DND-41 (cell line): ENCODE results near the gene KCNMA1.

Experiments used
- ATAC-seq: fragments of 200-7000 bp; cut with Tn5 transposase; 3 replicates; pipeline ENCODE4 v1.9.1; 2021; ENCODE audit warnings: low read depth; ENCODE audit not compliant: insufficient read depth
- DNase-seq: peaks from one replicate; pipeline ENCODE4 v3.0.0-alpha.2; 2020
- H2AFZ ChIP-seq: 2 replicates; pipeline ENCODE4 v1.6.0; 2012; ENCODE audit warnings: low read depth, low read length
- H3K27ac ChIP-seq: 2 replicates; pipeline ENCODE4 v1.5.1; 2012; ENCODE audit warnings: low read length, inconsistent platforms
- H3K27me3 ChIP-seq: fragments of 200-600 bp; sonication (generic); 2 replicates; pipeline ENCODE4 v1.6.0; 2012; ENCODE audit warnings: low read length, mild to moderate bottlenecking, inconsistent platforms; ENCODE audit not compliant: insufficient read depth, poor library complexity
- H3K36me3 ChIP-seq: 2 replicates; pipeline ENCODE4 v1.5.1; 2012; ENCODE audit warnings: low read length, inconsistent platforms; ENCODE audit not compliant: insufficient read depth
- H3K4me1 ChIP-seq: 2 replicates; pipeline ENCODE4 v1.5.1; 2012; ENCODE audit warnings: mild to moderate bottlenecking, low read length; ENCODE audit not compliant: insufficient read depth
- H3K4me2 ChIP-seq: 2 replicates; pipeline ENCODE4 v1.6.0; 2012; ENCODE audit warnings: mild to moderate bottlenecking, moderate library complexity, low read length, inconsistent platforms; ENCODE audit not compliant: insufficient read depth
- H3K4me3 ChIP-seq, 2 experiments: fragments of 200-600 bp in 1 of 2; shearing (Covaris generic) in 1 of 2; 2 replicates each; pipeline ENCODE4 v1.5.1; 2012 to 2016; ENCODE audit warnings: inconsistent platforms in 2 of 2, low read length in 2 of 2, mild to moderate bottlenecking in 2 of 2, low read depth in 1 of 2, moderate library complexity in 1 of 2
- H3K79me2 ChIP-seq: 2 replicates; pipeline ENCODE4 v1.6.0; 2012; ENCODE audit warnings: low read length, inconsistent platforms; ENCODE audit not compliant: insufficient read depth
- H3K9ac ChIP-seq: 2 replicates; pipeline ENCODE4 v1.6.0; 2012; ENCODE audit warnings: low read depth, mild to moderate bottlenecking, inconsistent platforms, low read length, moderate library complexity
- H3K9me3 ChIP-seq: 2 replicates; pipeline ENCODE4 v1.5.1; 2012; ENCODE audit warnings: low read length, moderate library complexity, mild to moderate bottlenecking, inconsistent platforms; ENCODE audit not compliant: insufficient read depth, severe bottlenecking
- H4K20me1 ChIP-seq: 2 replicates; pipeline ENCODE4 v1.6.0; 2012; ENCODE audit warnings: low read length; ENCODE audit not compliant: insufficient read depth
- EZH2 ChIP-seq: IDR thresholded peaks from 3 replicates; pipeline ENCODE4 v1.6.1; 2012; ENCODE audit warnings: borderline replicate concordance, low read depth, mild to moderate bottlenecking, moderate library complexity, low read length, inconsistent platforms; ENCODE audit not compliant: severe bottlenecking
- TF ChIP-seq, protein P1 (sequence below): IDR thresholded peaks from 2 replicates; pipeline ENCODE4 v1.5.1; 2012; ENCODE audit warnings: borderline replicate concordance, low read length, moderate library complexity, mild to moderate bottlenecking; ENCODE audit not compliant: poor library complexity, severe bottlenecking; ENCODE audit errors: extremely low read depth

Gene KCNMA1

DNA sequence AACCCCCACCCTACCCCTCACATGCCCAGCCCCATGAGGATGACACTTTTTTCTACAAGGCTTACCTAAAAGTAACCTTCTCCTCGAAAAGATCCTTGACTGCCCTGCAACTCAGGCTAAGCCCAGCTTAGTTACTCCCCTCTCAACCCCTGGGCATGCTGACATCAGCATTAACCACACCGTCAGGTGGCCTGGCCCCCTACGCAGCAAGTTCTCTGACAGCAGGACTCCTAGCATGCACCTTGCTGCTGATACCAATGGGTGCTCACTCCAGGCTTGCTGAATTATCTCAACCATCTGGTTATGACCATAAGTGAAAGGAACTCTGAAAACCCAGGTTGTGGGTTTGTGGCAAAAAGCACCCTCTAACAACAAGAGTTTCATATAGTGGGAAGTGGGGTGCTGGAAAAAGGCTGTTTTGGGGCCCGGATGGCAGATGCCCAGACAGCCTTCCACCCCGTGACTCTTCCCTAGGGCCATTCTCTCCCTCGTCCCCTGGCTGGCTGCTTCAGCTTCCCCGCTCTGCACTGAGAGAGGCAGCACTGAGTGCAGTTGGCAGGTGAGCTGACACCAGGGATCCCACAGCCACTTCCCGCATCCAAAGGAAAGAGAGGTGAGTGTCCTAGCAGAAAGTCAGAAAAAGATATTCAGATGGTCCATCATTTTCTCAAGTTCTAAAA lies 518.9 kb downstream of the KCNMA1 start:
- Histone ChIP-seq H3K9me3 (no peaks in the 10 kb centered on the region), H3K36me3 (no peaks in the 10 kb centered on the region), H3K4me3 (no peak overlapping the region), H4K20me1 (no peaks in the 10 kb centered on the region), H3K4me1 (no peaks in the 10 kb centered on the region), H3K27ac (no peak overlapping the region), H3K27me3 (peaks cover 16% of the 10 kb centered on the region), H3K79me2 (no peaks in the 10 kb centered on the region), H3K4me2 (no peak overlapping the region), H3K9ac (no peak overlapping the region), H2AFZ (no peak overlapping the region)
- no peak for ATAC-seq
- no peak for TF ChIP-seq EZH2
- TF ChIP-seq, protein P1, sequence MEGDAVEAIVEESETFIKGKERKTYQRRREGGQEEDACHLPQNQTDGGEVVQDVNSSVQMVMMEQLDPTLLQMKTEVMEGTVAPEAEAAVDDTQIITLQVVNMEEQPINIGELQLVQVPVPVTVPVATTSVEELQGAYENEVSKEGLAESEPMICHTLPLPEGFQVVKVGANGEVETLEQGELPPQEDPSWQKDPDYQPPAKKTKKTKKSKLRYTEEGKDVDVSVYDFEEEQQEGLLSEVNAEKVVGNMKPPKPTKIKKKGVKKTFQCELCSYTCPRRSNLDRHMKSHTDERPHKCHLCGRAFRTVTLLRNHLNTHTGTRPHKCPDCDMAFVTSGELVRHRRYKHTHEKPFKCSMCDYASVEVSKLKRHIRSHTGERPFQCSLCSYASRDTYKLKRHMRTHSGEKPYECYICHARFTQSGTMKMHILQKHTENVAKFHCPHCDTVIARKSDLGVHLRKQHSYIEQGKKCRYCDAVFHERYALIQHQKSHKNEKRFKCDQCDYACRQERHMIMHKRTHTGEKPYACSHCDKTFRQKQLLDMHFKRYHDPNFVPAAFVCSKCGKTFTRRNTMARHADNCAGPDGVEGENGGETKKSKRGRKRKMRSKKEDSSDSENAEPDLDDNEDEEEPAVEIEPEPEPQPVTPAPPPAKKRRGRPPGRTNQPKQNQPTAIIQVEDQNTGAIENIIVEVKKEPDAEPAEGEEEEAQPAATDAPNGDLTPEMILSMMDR, result no peak
- DNase-seq, result no peak

DNA sequence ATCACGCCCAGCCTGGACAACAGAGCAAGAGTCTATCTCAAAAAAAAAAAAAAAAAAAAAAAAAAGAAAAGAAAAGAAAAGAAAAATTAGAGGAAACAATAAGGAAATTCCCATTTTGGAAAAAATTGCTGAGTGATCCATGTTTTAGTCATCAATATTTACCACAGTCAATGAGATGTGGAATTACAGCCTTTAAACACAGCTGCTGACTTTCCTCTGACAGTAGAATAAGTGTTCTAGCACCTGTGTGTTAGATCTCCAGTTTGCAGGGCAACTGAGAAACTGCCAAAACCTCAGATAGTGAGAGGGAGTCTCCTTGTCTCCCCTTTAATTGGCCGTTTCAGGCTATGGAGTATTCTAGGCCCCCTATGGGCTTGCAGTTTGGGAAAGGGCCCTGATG lies 520.1 kb downstream of the KCNMA1 start:
- Histone ChIP-seq H3K9me3 (no peaks in the 10 kb centered on the region), H4K20me1 (no peaks in the 10 kb centered on the region), H3K36me3 (no peaks in the 10 kb centered on the region), H3K4me3 (no peak overlapping the region), H3K79me2 (no peaks in the 10 kb centered on the region), H3K4me1 (no peaks in the 10 kb centered on the region), H3K27ac (no peak overlapping the region), H2AFZ (no peak overlapping the region), H3K27me3 (peaks cover 17% of the 10 kb centered on the region), H3K9ac (no peak overlapping the region), H3K4me2 (no peak overlapping the region)
- TF ChIP-seq EZH2, result no peak
- TF ChIP-seq, protein P1, result no peak
- ATAC-seq (no peak), DNase-seq (no peak)

DNA sequence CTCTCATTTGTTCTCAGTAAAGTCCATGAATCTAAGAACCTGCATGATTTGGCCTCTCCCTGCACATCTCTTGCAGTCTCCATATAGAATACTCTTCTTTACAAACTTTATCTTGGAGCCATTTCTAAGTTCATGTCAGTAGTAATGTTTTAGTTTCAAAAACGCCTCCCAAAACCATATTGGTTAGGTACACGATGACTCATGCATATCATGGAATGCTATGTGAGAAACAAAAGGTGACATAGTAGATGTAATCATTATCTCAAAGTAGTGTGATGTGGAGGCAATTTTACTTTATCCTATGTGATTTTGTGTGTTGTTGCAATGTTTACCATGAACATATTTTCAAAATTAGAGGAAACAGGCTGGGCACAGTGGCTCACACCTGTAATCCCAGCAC lies 520.7 kb downstream of the KCNMA1 start:
- H3K4me1 ChIP-seq, result no peaks in the 10 kb centered on the region
- no peaks in the 10 kb centered on the region for H4K20me1 ChIP-seq
- no peak for DNase-seq
- no peaks in the 10 kb centered on the region for H3K79me2 ChIP-seq
- no peak for ATAC-seq
- H2AFZ ChIP-seq, result no peak overlapping the region
- H3K9ac ChIP-seq, result no peak overlapping the region
- H3K27me3 ChIP-seq, result peaks cover 17% of the 10 kb centered on the region
- H3K4me2 ChIP-seq, result no peak overlapping the region
- TF ChIP-seq, protein P1, result no peak
- no peak for TF ChIP-seq EZH2
- H3K4me3 ChIP-seq, result no peak overlapping the region
- H3K27ac ChIP-seq, result no peak overlapping the region
- no peaks in the 10 kb centered on the region for H3K9me3 ChIP-seq
- H3K36me3 ChIP-seq, result no peaks in the 10 kb centered on the region
